Heart right ventricle (tissue), 16 donors: ENCODE data around the gene CRYBG1. TPM values are rescaled to one million over a fixed set of nuclear protein-coding genes. Genes with fewer than 3 reads are reported as not detected.

Experiments
- ATAC-seq, 8 donors: fragments of 200-7000 bp; cut with Tn5 transposase; one replicate each; pipeline ENCODE4 v1.9.1; 2020; ENCODE audit warnings: mild to moderate bottlenecking in 8 of 8, moderate library complexity in 8 of 8, moderate number of reproducible peaks in 1 of 8
- DNase-seq, 2 donors: peaks; one replicate each; pipeline ENCODE4 v3.0.0-alpha.2; 2020
- H3K27ac ChIP-seq, 10 donors: fragments of 200-600 bp; sonication (generic) in 2 of 10; one replicate each; pipeline versions ENCODE4 v1.5.0 to v1.8.0; 2020 to 2022; ENCODE audit warnings: mild to moderate bottlenecking in 3 of 10
- H3K27me3 ChIP-seq, 7 donors: fragments of 200-600 bp; one replicate each; pipeline ENCODE4 v1.8.0; 2021 to 2022; ENCODE audit warnings: mild to moderate bottlenecking in 2 of 7
- H3K36me3 ChIP-seq, 9 donors: fragments of 200-600 bp; sonication (generic) in 1 of 9; one replicate each; pipeline versions ENCODE4 v1.5.0 to v1.8.0; 2020 to 2022; ENCODE audit warnings: mild to moderate bottlenecking in 2 of 9
- H3K4me1 ChIP-seq, 9 donors: fragments of 200-600 bp; sonication (generic) in 1 of 9; one replicate each; pipeline versions ENCODE4 v1.5.0 to v1.8.0; 2020 to 2022; ENCODE audit warnings: mild to moderate bottlenecking in 4 of 9
- H3K4me3 ChIP-seq, 10 donors: fragments of 200-600 bp; sonication (generic) in 2 of 10; one replicate each; pipeline versions ENCODE4 v1.5.0 to v1.8.0; 2020 to 2022; ENCODE audit warnings: mild to moderate bottlenecking in 7 of 10, moderate library complexity in 2 of 10
- H3K9me3 ChIP-seq, 11 donors: fragments of 200-600 bp in 10 of 11; sonication (generic) in 2 of 11; one replicate each; pipeline versions ENCODE4 v1.5.0 to v1.8.0; 2013 to 2022; ENCODE audit warnings: mild to moderate bottlenecking in 2 of 11, control low read depth in 1 of 11, moderate library complexity in 1 of 11
- WGBS, 2 donors: extraction: QIAGEN DNeasy Blood & Tissue Kit; methylation state at CpG; one replicate each; pipeline ENCODE4 v1.1.7; 2013; ENCODE audit warnings: inconsistent platforms in 1 of 2; 5-methylcytosine and 5-hydroxymethylcytosine counted together
- intact Hi-C, 10 donors: fragments of 100-400 bp; cut with DNase I; formaldehyde crosslinking; loops; one replicate each; pipeline versions ENCODE4 v1.11.1 to v1.14.2; 2022
- long read RNA-seq, 3 donors: library from polyadenylated mRNA; unstranded; transcript quantifications; one replicate each; pipeline ENCODE4 v2.0.0, GENCODE V29; 2020 to 2021
- polyA plus RNA-seq, 2 donors: library from polyadenylated mRNA; stranded (reverse); fragments of 200-250 nt; gene quantifications; one replicate each; pipeline ENCODE4 v1.2.3, GENCODE V29; 2013
- total RNA-seq, 10 donors: library from RNA; stranded (reverse); fragmentation: NEBNext Ultra II Directional in 3 of 10; extraction: Animal tissue kit (Norgen Biotek cat#: 25700) in 3 of 10; gene quantifications; one replicate each; pipeline versions ENCODE4 v1.2.1 to v1.2.4, GENCODE V29; 2021 to 2023
- TF ChIP-seq, protein P1 (sequence below), 9 donors: fragments of 200-600 bp; sonication (generic) in 2 of 9; IDR thresholded peaks; one replicate each; pipeline versions ENCODE4 v1.5.0 to v1.8.0; 2021 to 2022; ENCODE audit warnings: antibody characterized with exemption in 9 of 9, mild to moderate bottlenecking in 5 of 9, moderate library complexity in 1 of 9
- donor health status: Arrhythmogenic right ventricular cardiomyopathy.
- donor health status: ischemic (EF 13 %, LVEDD 7.1; RV severe dilation, severe dysfunction).
- donor health status: healthy with polysubstance abuse.
- donor health status: DM: no; HTN: yes; CAD: no.
- donor health status: DM: no; HTN: no; CAD: no.
- donor health status: ischemic (EF 25% LVEDD 6.9; RV normal size, moderate dysfunction).
- donor health status: ischemic (EF 25% LVEDD 5.7; RV mildly dilated, moderate dysfunction).
- donor health status: healthy.
- donor health status: DM: yes; HTN: yes; CAD: no.
- donor health status: Ischemic cardiomyopathy.
- donor health status: ischemic (EF 35%, LVEDD 5.7; RV mildly dilated, moderate dysfunction).
- donor health status: nonischemic (EF 11% LVEDD 7.7; RV severe dilation, severe dysfunction).
- donor health status: DM: yes; HTN: yes; CAD: no.
- donor health status: PGD.
- donor health status: ischemic (EF 29% LVEDD 5.4; RV normal size, mild dysfunction).
- donor health status: nonischemic (EF 23%, LVEDD 6.1; RV moderate dilation, normal function).

The CRYBG1 gene
- 1 to 10 TPM in 9 of 10 donors, under 1 TPM in 1; 0.92 to 9.4 (median 1.6) TPM for total RNA-seq
- polyA plus RNA-seq = under 1 TPM; 0.64 to 0.73 TPM
- long read RNA-seq, donor 1, partial matches to known transcripts = 1 of 1 reads
- long read RNA-seq, donor 1, other reads (novel, unspliced or antisense) = 0 of 1 reads
- long read RNA-seq, donor 2 = 0 reads
- long read RNA-seq, donor 3 = 0 reads

GRCh38 chr6:106360410-106360988 is at the start of gene CRYBG1:
Gene CRYBG1 (plus strand): TSS chr6:106360717. CDS start chr6:106360909, 192 bp downstream.
- Histone ChIP-seq H3K27ac (no peak within 1 kb of the TSS), H3K27me3 (peaks cover 17 to 83% (median 65%) of the 10 kb centered on the region in 7 donors), H3K9me3 (no peaks in the 10 kb centered on the region), H3K4me1 (peaks cover 0 to 16% (median 11%) of the 10 kb centered on the region in 9 donors), H3K4me3 (peak within 1 kb of the TSS; percentile 3 to 55 (median 39)), H3K36me3 (no peaks in the 10 kb centered on the region)
- intact Hi-C loops = no loop called here
- ATAC-seq = peak in 7 of 8 donors; percentile 47 to 79 (median 63)
- TF ChIP-seq, protein P1, sequence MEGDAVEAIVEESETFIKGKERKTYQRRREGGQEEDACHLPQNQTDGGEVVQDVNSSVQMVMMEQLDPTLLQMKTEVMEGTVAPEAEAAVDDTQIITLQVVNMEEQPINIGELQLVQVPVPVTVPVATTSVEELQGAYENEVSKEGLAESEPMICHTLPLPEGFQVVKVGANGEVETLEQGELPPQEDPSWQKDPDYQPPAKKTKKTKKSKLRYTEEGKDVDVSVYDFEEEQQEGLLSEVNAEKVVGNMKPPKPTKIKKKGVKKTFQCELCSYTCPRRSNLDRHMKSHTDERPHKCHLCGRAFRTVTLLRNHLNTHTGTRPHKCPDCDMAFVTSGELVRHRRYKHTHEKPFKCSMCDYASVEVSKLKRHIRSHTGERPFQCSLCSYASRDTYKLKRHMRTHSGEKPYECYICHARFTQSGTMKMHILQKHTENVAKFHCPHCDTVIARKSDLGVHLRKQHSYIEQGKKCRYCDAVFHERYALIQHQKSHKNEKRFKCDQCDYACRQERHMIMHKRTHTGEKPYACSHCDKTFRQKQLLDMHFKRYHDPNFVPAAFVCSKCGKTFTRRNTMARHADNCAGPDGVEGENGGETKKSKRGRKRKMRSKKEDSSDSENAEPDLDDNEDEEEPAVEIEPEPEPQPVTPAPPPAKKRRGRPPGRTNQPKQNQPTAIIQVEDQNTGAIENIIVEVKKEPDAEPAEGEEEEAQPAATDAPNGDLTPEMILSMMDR (IDR thresholded peaks at IDR 0.05) = peak; percentile 61 to 90 (median 67)
- 0 to 2% methylated on average over 66 of the region's 66 CpGs for WGBS, 2 donors
- peak in 1 of 2 donors; percentile 38 for DNase-seq

DNA sequence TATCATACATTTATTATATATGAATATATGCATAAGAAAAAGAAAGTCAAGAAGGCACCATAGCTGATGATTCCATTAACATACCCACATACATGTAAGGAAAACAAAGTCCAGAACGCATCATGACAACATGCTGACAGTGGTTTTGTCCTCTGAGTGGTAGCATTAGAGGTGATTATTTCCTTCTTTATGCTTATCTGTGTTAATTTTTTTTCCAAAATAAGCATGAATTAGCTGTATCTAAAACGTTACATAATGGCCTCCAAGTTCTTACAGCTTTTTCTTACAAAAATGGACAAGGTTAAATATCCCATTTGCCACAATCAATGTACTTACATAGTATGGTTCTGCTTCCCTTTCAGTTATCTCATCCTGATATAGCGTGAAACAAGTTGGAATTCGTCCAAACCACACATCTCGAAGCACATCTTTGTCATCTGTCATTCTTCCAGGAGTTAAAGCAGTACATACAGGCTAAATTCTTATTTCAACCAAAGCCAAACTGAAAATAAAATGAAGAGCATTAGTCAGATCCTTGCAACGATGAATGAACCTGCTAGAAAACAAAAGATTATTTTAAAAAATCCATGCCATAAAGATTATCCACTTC is 44.6 kb upstream of the CRYBG1 start:
- no peaks in the 10 kb centered on the region for H3K27me3 ChIP-seq
- no peak for ATAC-seq
- H3K4me3 ChIP-seq = no peak overlapping the region
- DNase-seq = no peak
- intact Hi-C loops = no loop called here
- H3K9me3 ChIP-seq = no peaks in the 10 kb centered on the region
- peaks cover 0 to 41% (median 10%) of the 10 kb centered on the region in 9 donors for H3K4me1 ChIP-seq
- peaks cover 0 to 43% (median 10%) of the 10 kb centered on the region in 9 donors for H3K36me3 ChIP-seq
- TF ChIP-seq, protein P1 (IDR thresholded peaks at IDR 0.05) = no peak
- no peak overlapping the region for H3K27ac ChIP-seq
- 49% methylated on average over 6 of the region's 6 CpGs for WGBS, 2 donors

DNA sequence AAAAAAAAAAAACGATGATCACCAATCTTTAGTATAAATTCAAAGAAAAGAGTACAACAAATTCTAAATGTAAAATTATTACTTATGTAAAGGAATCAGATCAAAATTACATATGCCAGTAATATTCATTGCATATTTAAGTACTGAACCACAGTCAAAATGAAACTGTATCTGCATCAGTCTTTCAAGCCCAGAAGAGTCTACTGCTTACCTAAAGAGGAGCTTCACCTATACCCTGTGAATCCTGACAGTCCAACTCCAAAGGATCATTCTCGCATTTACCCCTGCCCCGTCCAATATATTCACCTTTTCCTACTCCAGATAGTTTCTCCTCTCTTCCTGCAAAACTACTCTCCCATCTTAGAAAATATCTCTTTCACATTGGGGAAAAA is 44.1 kb upstream of the CRYBG1 start:
- no peak overlapping the region for H3K27ac ChIP-seq
- no peak overlapping the region for H3K4me3 ChIP-seq
- 85 to 94% methylated on average over 3 of the region's 3 CpGs for WGBS, 2 donors
- H3K4me1 ChIP-seq = peaks cover 0 to 41% (median 10%) of the 10 kb centered on the region in 9 donors
- TF ChIP-seq, protein P1 (IDR thresholded peaks at IDR 0.05) = no peak
- DNase-seq (no peak), ATAC-seq (no peak)
- no peaks in the 10 kb centered on the region for H3K27me3 ChIP-seq
- intact Hi-C loops = no loop called here
- H3K9me3 ChIP-seq = no peaks in the 10 kb centered on the region
- H3K36me3 ChIP-seq = peaks cover 0 to 38% (median 10%) of the 10 kb centered on the region in 9 donors

DNA sequence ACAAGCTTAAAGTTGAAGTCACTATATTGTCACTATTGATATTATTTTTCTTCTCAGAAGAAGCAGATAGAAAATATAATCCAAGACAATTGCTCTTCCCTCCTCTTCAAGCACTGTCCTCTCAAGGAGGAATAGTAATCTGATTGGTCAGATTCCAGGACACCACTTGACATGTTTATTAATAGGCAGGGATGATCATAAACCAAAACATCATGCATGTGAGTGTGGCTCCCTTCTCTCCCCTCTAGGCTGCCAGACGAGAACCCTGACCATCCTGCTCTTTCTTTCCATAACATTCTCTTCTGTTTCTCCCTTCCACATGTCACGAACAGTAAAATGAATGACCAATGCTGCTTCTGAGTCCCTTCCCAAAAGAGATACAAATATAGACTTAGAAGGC is 42.5 kb upstream of the CRYBG1 start:
- H3K27me3 ChIP-seq = no peaks in the 10 kb centered on the region
- peaks cover 0 to 41% (median 10%) of the 10 kb centered on the region in 9 donors for H3K4me1 ChIP-seq
- H3K27ac ChIP-seq = no peak overlapping the region
- intact Hi-C loops = no loop called here
- TF ChIP-seq, protein P1 (IDR thresholded peaks at IDR 0.05) = no peak
- ATAC-seq (no peak), DNase-seq (no peak)
- WGBS, 2 donors = 43 to 49% methylated on average over 2 of the region's 2 CpGs
- H3K9me3 ChIP-seq = no peaks in the 10 kb centered on the region
- no peak overlapping the region for H3K4me3 ChIP-seq
- H3K36me3 ChIP-seq = peaks cover 0 to 30% (median 10%) of the 10 kb centered on the region in 9 donors
